Endothelial cell of umbilical vein (primary cell): ENCODE measurements around the gene C2orf69.

ENCODE experiments used
- POLR2A ChIP-seq: IDR thresholded peaks from 2 replicates; pipeline ENCODE4 v1.6.1; 2012; ENCODE audit warnings: low read depth, mild to moderate bottlenecking, control low read depth, low read length
- POLR2AphosphoS5 ChIP-seq: IDR thresholded peaks from 2 replicates; pipeline ENCODE4 v1.6.1; 2012; ENCODE audit warnings: low read depth, mild to moderate bottlenecking, control low read depth, low read length, moderate library complexity; ENCODE audit not compliant: insufficient read depth
- TF ChIP-seq, protein P1 (sequence below), 2 donors: IDR thresholded peaks; 1 replicate in 1 of 2; 2 replicates in 1 of 2; pipeline ENCODE4 v1.5.1; 2011; ENCODE audit warnings: low read length in 2 of 2, mild to moderate bottlenecking in 2 of 2, moderate library complexity in 2 of 2, control low read depth in 1 of 2, inconsistent platforms in 1 of 2, low read depth in 1 of 2; ENCODE audit not compliant: insufficient read depth in 1 of 2; ENCODE audit errors: extremely low read depth in 1 of 2
- TF ChIP-seq, protein P2 (sequence below): IDR thresholded peaks from 2 replicates; pipeline ENCODE4 v1.6.1; 2011; ENCODE audit not compliant: insufficient read depth, insufficient read length

- TF ChIP-seq, protein P1, sequence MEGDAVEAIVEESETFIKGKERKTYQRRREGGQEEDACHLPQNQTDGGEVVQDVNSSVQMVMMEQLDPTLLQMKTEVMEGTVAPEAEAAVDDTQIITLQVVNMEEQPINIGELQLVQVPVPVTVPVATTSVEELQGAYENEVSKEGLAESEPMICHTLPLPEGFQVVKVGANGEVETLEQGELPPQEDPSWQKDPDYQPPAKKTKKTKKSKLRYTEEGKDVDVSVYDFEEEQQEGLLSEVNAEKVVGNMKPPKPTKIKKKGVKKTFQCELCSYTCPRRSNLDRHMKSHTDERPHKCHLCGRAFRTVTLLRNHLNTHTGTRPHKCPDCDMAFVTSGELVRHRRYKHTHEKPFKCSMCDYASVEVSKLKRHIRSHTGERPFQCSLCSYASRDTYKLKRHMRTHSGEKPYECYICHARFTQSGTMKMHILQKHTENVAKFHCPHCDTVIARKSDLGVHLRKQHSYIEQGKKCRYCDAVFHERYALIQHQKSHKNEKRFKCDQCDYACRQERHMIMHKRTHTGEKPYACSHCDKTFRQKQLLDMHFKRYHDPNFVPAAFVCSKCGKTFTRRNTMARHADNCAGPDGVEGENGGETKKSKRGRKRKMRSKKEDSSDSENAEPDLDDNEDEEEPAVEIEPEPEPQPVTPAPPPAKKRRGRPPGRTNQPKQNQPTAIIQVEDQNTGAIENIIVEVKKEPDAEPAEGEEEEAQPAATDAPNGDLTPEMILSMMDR (IDR thresholded peaks at IDR 0.05; ENCODE audit: extremely low read depth in 1 of 2, insufficient read depth in 1 of 2, low read depth in 1 of 2, low read length in 2 of 2) = peak in 1 of 2 donors; percentile 40
- peak; percentile 86 for TF ChIP-seq POLR2AphosphoS5
- peak; percentile 95 for TF ChIP-seq POLR2A
- TF ChIP-seq, protein P2, sequence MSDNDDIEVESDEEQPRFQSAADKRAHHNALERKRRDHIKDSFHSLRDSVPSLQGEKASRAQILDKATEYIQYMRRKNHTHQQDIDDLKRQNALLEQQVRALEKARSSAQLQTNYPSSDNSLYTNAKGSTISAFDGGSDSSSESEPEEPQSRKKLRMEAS = no peak
Observed at GRCh38 chr2:199955339-199956061, 44.4 kb downstream of the C2orf69 start, which contains the start of the genes MAIP1 and TYW5.
